Progenitor cell of endocrine pancreas (in vitro differentiated cells): Measurements from ENCODE around the gene GPNMB. TPM values are rescaled to one million over a fixed set of nuclear protein-coding genes. Genes with fewer than 3 reads are reported as not detected.

Experiments used
- DNase-seq: peaks from one replicate; pipeline ENCODE4 v3.0.0; 2021; ENCODE audit warnings: low spot score; ENCODE audit not compliant: unreplicated experiment
- H3K27ac Mint-ChIP-seq: 2 replicates; pipeline ENCODE4 v1.8.0; 2021; ENCODE audit warnings: mild to moderate bottlenecking, moderate library complexity, mixed read lengths
- H3K27me3 Mint-ChIP-seq: 2 replicates; pipeline ENCODE4 v1.8.0; 2021; ENCODE audit warnings: mixed read lengths
- H3K36me3 Mint-ChIP-seq: 2 replicates; pipeline ENCODE4 v1.8.0; 2022; ENCODE audit warnings: mixed read lengths; ENCODE audit not compliant: insufficient read depth
- H3K4me1 Mint-ChIP-seq: 2 replicates; pipeline ENCODE4 v1.8.0; 2021; ENCODE audit warnings: low read depth, mixed read lengths
- H3K4me3 Mint-ChIP-seq: 2 replicates; pipeline ENCODE4 v1.8.0; 2021; ENCODE audit warnings: low read depth, mild to moderate bottlenecking, moderate library complexity, mixed read lengths
- H3K9me3 Mint-ChIP-seq: 2 replicates; pipeline ENCODE4 v1.8.0; 2021; ENCODE audit warnings: low read depth, mixed read lengths
- CTCF ChIP-seq: fragments of 200-600 bp; sonication (generic); IDR thresholded peaks from one replicate; pipeline ENCODE4 v1.5.0; 2021; ENCODE audit warnings: antibody characterized with exemption, mild to moderate bottlenecking; ENCODE audit not compliant: unreplicated experiment
- total RNA-seq: library from RNA; stranded (reverse); gene quantifications from 2 replicates; pipeline ENCODE4 v1.2.1, GENCODE V29; 2021

The GPNMB gene
- total RNA-seq, 1 donor from 2014 or later: 0.98 TPM

DNA sequence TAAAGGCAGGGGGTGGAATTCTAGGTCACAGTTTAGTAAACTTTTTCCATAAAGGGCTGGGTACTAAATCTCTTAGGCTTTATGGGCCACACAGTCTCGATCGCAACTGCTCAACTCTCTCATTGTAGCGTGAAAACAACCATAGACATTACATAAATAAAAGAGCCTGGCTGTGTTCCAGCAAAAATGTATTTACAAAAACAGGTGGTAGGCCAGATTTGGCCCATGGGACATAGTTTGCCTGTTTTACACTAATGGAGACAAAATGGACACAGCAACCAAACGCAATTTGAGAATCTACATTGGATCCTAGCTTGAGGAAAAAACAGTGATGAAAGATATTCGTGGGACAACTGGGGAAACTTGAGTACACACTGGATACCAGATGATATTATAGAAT is 29.3 kb downstream of the GPNMB start:
- Mint-ChIP-seq H3K9me3 (no peaks in the 10 kb centered on the region), H3K4me3 (no peak overlapping the region), H3K4me1 (peaks cover 4% of the 10 kb centered on the region), H3K27me3 (peaks cover 3% of the 10 kb centered on the region), H3K27ac (no peak overlapping the region), H3K36me3 (no peaks in the 10 kb centered on the region)
- TF ChIP-seq CTCF: no peak
- DNase-seq: no peak

DNA sequence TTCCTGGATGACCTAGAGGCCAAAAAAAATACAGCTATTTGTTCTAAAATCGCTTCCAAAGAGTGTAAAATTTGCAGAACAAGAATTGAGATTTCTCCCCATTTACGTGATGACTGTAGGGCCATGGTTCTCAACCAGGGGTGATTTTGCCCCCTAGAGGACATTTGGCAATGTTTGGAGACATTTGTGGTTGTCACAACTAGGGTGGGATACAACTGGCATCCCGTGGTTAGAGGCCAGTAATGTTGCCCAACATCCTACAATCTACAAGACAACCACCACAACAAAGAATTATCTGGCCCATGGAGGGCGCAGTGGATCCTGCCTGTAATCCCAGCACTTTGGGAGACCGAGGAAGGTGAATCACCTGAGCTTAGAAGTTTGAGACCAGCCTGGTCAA is 29.8 kb downstream of the GPNMB start:
- Mint-ChIP-seq H3K4me3 (no peak overlapping the region), H3K27ac (no peak overlapping the region), H3K9me3 (no peaks in the 10 kb centered on the region), H3K36me3 (no peaks in the 10 kb centered on the region), H3K4me1 (peaks cover 4% of the 10 kb centered on the region), H3K27me3 (peaks cover 3% of the 10 kb centered on the region)
- TF ChIP-seq CTCF: no peak
- DNase-seq: no peak

DNA sequence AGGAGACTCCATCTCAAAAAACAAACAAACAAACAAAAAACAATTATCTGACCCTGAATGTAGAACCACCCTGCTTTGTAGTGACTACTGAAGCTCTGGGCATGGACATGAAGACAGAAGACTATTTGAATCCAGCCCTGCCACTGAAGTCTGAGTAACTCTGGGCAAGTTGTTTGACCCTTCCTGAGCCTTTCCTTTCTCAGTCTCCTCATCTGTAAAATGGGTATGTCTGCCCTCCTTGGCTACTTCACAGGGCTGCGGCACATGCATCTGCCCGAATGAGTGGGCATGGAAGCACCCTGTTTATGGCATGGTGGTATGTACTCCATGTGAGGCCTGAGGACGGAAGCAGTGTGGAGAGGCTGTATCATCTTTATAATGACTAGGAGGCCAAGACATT is 30.4 kb downstream of the GPNMB start:
- TF ChIP-seq CTCF: no peak
- H3K4me1 Mint-ChIP-seq: peaks cover 4% of the 10 kb centered on the region
- H3K9me3 Mint-ChIP-seq: no peaks in the 10 kb centered on the region
- peaks cover 3% of the 10 kb centered on the region for H3K27me3 Mint-ChIP-seq
- no peaks in the 10 kb centered on the region for H3K36me3 Mint-ChIP-seq
- no peak overlapping the region for H3K27ac Mint-ChIP-seq
- H3K4me3 Mint-ChIP-seq: no peak overlapping the region
- no peak for DNase-seq

GRCh38 chr7:23277359-23277989 is 30.9 kb downstream of the GPNMB start:
- Mint-ChIP-seq H3K36me3 (no peaks in the 10 kb centered on the region), H3K27ac (no peak overlapping the region), H3K4me1 (peaks cover 4% of the 10 kb centered on the region), H3K27me3 (no peaks in the 10 kb centered on the region), H3K4me3 (no peak overlapping the region), H3K9me3 (no peaks in the 10 kb centered on the region)
- DNase-seq: peak; percentile 15
- peak; percentile 76 for TF ChIP-seq CTCF

DNA sequence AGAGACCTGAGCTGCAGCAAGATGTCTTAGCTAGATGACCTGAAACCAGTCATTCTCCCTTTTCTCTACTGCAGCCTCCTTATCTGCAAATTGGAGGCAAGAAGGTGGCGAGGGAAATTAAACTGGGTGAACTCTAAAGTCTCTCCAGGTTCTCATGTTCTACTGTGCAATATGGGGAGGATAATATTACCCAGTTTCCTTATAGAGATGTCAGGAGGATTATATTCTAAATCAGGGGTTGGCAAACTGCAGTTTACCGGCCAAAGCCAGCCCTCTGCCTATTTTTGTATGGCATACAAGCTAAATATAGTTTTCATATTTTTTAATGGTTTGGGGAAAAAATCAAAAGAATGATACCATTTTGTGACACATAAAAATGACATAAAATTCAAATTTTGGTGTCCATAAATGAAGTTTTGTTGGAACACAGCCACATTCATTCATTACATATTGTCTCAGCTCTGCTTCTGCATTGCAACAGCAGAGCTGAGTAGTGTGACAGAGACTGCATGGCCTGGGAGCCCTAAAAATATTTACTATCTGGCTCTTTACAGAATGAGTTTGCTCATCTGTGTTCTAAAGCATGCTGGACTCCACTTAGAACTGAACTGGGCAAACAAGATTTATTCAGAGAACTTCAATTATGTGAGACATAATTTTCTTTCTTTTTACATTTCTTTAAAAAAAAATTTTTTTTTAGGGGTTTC is 33.4 kb downstream of the GPNMB start:
- DNase-seq: no peak
- Mint-ChIP-seq H3K9me3 (no peaks in the 10 kb centered on the region), H3K4me3 (no peak overlapping the region), H3K27ac (peak overlapping the region; percentile 16), H3K4me1 (no peaks in the 10 kb centered on the region), H3K27me3 (no peaks in the 10 kb centered on the region), H3K36me3 (no peaks in the 10 kb centered on the region)
- no peak for TF ChIP-seq CTCF
